Measurements from ENCODE around the gene GRAMD2A. TPM values are rescaled to one million over a fixed set of nuclear protein-coding genes. Genes with fewer than 3 reads are reported as not detected.
A peak's percentile ranks its signal among the peaks of the same experiment; 100 is the strongest.

The GRAMD2A gene
- total and polyA plus RNA-seq, 10 of the 15 experiments (the other 5 are each of a cell fraction or from before 2014, with no cell fraction given), result 0.02 to 0.35 TPM; not detected in 8

DNA sequence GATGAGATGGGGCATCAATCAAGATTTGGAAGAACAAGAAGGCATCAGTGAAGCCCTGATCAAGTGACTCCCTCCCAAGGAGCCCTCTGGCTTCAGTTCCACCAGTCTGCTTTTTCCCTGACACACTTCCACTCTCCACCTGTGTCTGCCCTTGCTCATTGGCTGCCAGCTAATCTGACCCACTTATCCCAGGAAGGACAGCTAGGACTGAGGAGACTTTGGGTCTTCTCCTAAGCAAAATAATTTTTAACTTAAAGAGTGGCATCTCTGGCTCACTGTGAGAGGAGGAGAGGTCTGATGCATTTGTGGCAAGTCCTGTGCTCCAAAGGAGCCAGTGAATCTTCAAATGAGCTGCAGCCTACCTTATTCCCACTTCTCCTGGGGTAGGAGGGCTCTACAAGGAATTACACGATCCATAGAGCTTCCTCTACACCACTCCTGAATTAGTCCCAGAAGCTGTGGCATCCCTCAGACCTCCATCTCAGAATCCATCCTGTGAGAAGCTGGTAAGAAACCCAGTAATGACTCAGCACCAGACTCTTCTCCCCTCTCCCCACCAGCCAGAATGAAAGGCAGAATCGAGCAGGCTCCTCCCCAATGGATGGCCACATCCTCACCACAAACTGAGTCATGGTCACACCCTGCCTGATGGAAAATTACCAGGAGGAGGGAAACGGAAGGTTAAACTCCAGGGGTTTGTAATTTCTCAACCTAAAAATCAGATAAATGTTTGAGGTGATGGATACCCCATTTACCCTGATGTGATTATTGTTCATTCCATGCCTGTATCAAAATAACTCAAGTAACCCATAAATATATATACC, 39.7 kb upstream of the GRAMD2A start (continued):
- TF ChIP-seq, protein P1, sequence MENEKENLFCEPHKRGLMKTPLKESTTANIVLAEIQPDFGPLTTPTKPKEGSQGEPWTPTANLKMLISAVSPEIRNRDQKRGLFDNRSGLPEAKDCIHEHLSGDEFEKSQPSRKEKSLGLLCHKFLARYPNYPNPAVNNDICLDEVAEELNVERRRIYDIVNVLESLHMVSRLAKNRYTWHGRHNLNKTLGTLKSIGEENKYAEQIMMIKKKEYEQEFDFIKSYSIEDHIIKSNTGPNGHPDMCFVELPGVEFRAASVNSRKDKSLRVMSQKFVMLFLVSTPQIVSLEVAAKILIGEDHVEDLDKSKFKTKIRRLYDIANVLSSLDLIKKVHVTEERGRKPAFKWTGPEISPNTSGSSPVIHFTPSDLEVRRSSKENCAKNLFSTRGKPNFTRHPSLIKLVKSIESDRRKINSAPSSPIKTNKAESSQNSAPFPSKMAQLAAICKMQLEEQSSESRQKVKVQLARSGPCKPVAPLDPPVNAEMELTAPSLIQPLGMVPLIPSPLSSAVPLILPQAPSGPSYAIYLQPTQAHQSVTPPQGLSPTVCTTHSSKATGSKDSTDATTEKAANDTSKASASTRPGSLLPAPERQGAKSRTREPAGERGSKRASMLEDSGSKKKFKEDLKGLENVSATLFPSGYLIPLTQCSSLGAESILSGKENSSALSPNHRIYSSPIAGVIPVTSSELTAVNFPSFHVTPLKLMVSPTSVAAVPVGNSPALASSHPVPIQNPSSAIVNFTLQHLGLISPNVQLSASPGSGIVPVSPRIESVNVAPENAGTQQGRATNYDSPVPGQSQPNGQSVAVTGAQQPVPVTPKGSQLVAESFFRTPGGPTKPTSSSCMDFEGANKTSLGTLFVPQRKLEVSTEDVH (IDR thresholded peaks at IDR 0.05; ENCODE audit: low read depth, partially characterized antibody), result no peak
- TF ChIP-seq SREBF1 (IDR thresholded peaks at IDR 0.05; ENCODE audit: low read length) (no peak), YY1 (IDR thresholded peaks at IDR 0.05; ENCODE audit: low read depth, low read length) (0 out of 2 replicates have a peak, but pooled peaks have one; percentile 24), ATF7 (IDR thresholded peaks at IDR 0.05; ENCODE audit: low read depth) (0 out of 2 replicates have a peak, but pooled peaks have one; percentile 14), KAT2A (conservative IDR thresholded peaks at IDR 0.05; ENCODE audit: control insufficient read depth, low read depth, low read length) (no peak), SPI1 (IDR thresholded peaks at IDR 0.05; ENCODE audit: borderline replicate concordance, insufficient read depth, low read depth, low read length) (no peak), POLR2A (IDR thresholded peaks at IDR 0.05; ENCODE audit: low read depth, low read length) (no peak), RELA (IDR thresholded peaks at IDR 0.05; ENCODE audit: borderline replicate concordance, partially characterized antibody) (no peak), CHD1 (IDR thresholded peaks at IDR 0.05; ENCODE audit: low read depth, low read length) (no peak), FOXK2 (IDR thresholded peaks at IDR 0.05) (no peak), CEBPB (IDR thresholded peaks at IDR 0.05; ENCODE audit: borderline replicate concordance in 1 of 2, low read depth in 2 of 2, low read length in 2 of 2) (no peak), WRNIP1 (IDR thresholded peaks at IDR 0.05; ENCODE audit: borderline replicate concordance, low read depth, low read length) (no peak), NR2C1 (IDR thresholded peaks at IDR 0.05) (no peak), ZNF622 (IDR thresholded peaks at IDR 0.05) (no peak), TCF12 (IDR thresholded peaks at IDR 0.05; ENCODE audit: low read depth, low read length) (peak; percentile 55; the same call in 1 of the 2 replicates)
- TF ChIP-seq, protein P2, sequence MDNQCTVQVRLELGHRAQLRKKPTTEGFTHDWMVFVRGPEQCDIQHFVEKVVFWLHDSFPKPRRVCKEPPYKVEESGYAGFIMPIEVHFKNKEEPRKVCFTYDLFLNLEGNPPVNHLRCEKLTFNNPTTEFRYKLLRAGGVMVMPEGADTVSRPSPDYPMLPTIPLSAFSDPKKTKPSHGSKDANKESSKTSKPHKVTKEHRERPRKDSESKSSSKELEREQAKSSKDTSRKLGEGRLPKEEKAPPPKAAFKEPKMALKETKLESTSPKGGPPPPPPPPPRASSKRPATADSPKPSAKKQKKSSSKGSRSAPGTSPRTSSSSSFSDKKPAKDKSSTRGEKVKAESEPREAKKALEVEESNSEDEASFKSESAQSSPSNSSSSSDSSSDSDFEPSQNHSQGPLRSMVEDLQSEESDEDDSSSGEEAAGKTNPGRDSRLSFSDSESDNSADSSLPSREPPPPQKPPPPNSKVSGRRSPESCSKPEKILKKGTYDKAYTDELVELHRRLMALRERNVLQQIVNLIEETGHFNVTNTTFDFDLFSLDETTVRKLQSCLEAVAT (IDR thresholded peaks at IDR 0.05), result no peak
- TF ChIP-seq, protein P3, sequence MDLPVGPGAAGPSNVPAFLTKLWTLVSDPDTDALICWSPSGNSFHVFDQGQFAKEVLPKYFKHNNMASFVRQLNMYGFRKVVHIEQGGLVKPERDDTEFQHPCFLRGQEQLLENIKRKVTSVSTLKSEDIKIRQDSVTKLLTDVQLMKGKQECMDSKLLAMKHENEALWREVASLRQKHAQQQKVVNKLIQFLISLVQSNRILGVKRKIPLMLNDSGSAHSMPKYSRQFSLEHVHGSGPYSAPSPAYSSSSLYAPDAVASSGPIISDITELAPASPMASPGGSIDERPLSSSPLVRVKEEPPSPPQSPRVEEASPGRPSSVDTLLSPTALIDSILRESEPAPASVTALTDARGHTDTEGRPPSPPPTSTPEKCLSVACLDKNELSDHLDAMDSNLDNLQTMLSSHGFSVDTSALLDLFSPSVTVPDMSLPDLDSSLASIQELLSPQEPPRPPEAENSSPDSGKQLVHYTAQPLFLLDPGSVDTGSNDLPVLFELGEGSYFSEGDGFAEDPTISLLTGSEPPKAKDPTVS (IDR thresholded peaks at IDR 0.05; ENCODE audit: low read depth, low read length), result no peak
- TF ChIP-seq, protein P4, sequence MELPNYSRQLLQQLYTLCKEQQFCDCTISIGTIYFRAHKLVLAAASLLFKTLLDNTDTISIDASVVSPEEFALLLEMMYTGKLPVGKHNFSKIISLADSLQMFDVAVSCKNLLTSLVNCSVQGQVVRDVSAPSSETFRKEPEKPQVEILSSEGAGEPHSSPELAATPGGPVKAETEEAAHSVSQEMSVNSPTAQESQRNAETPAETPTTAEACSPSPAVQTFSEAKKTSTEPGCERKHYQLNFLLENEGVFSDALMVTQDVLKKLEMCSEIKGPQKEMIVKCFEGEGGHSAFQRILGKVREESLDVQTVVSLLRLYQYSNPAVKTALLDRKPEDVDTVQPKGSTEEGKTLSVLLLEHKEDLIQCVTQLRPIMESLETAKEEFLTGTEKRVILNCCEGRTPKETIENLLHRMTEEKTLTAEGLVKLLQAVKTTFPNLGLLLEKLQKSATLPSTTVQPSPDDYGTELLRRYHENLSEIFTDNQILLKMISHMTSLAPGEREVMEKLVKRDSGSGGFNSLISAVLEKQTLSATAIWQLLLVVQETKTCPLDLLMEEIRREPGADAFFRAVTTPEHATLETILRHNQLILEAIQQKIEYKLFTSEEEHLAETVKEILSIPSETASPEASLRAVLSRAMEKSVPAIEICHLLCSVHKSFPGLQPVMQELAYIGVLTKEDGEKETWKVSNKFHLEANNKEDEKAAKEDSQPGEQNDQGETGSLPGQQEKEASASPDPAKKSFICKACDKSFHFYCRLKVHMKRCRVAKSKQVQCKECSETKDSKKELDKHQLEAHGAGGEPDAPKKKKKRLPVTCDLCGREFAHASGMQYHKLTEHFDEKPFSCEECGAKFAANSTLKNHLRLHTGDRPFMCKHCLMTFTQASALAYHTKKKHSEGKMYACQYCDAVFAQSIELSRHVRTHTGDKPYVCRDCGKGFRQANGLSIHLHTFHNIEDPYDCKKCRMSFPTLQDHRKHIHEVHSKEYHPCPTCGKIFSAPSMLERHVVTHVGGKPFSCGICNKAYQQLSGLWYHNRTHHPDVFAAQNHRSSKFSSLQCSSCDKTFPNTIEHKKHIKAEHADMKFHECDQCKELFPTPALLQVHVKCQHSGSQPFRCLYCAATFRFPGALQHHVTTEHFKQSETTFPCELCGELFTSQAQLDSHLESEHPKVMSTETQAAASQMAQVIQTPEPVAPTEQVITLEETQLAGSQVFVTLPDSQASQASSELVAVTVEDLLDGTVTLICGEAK (IDR thresholded peaks at IDR 0.05; ENCODE audit: borderline replicate concordance), result no peak
- TF ChIP-seq, protein P5, sequence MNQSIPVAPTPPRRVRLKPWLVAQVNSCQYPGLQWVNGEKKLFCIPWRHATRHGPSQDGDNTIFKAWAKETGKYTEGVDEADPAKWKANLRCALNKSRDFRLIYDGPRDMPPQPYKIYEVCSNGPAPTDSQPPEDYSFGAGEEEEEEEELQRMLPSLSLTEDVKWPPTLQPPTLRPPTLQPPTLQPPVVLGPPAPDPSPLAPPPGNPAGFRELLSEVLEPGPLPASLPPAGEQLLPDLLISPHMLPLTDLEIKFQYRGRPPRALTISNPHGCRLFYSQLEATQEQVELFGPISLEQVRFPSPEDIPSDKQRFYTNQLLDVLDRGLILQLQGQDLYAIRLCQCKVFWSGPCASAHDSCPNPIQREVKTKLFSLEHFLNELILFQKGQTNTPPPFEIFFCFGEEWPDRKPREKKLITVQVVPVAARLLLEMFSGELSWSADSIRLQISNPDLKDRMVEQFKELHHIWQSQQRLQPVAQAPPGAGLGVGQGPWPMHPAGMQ (IDR thresholded peaks at IDR 0.05; ENCODE audit: borderline replicate concordance), result no peak
